Measurements from ENCODE around the gene SUSD1. TPM values are rescaled to one million over a fixed set of nuclear protein-coding genes. Genes with fewer than 3 reads are reported as not detected.

SUSD1 gene
- total RNA-seq, 1 donor from 2014 or later, result 16.1 TPM

DNA sequence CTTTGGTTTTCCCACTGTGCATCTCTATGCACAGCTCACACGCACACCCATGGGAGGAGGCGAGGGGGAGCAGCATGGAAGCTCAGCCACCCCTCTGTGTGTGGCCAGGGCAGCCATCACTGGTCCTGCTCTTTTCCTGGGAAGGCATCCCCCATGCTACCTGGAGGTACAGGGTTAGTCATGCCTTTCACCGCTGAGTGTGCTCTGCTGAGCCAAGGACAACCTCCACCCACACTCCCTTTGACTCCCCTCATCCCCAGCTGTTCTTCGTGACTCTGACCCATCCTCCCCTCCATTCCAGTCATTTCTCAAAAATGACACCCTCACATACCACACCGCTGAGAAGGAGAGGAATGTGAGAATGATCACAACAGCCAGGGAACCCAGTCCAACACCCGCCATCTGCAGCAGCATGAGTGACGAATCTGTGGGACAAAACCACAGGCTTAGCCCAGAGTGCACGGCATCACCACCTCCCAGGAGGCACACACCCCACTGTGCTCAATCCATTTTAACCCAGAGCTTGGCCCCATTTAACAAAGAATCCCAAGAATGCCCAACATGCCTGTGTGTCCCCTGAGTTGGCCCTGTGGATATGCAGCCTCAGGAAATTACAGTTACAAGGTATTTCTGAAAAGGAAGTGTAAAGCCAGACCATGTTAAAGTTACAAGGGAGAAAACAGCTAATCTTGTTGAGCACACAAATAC is 133.4 kb downstream of the SUSD1 start:
- DNase-seq, result peak; percentile 56

DNA sequence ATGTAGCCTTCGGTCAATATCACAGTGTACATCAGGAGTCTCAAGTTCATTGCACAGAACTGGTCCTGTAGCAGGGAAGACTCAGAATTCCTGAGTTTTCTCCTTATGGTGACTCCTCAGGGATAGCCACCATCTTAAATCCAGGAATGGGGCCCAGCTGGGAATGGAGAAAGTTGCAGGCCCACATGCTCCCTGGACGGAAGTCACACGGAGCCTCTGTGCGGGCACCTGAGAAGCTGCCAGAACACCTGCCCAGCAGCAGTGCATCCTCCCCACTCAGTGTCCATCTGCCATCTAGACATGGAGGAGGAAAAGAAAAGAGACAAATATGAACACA is 133.9 kb downstream of the SUSD1 start:
- no peak for DNase-seq

DNA sequence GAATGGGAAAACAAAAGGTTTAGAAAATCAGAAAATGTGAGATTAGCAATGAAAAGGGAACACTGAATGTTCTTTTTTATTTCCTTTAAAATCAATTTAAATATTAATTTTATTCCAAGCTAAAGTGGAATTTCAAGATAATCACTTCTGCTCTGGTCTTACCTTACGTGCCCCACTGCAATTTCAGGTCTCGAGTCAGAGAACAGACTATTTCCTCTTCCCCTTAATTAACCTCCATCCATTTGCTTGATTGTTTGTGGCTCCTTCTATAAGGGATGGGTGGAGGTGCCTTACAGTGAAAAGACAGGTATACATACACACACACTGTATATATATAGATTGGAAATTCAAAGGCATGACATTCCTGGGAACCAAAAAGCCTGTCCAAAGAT is 137.1 kb downstream of the SUSD1 start:
- DNase-seq, result no peak

DNA sequence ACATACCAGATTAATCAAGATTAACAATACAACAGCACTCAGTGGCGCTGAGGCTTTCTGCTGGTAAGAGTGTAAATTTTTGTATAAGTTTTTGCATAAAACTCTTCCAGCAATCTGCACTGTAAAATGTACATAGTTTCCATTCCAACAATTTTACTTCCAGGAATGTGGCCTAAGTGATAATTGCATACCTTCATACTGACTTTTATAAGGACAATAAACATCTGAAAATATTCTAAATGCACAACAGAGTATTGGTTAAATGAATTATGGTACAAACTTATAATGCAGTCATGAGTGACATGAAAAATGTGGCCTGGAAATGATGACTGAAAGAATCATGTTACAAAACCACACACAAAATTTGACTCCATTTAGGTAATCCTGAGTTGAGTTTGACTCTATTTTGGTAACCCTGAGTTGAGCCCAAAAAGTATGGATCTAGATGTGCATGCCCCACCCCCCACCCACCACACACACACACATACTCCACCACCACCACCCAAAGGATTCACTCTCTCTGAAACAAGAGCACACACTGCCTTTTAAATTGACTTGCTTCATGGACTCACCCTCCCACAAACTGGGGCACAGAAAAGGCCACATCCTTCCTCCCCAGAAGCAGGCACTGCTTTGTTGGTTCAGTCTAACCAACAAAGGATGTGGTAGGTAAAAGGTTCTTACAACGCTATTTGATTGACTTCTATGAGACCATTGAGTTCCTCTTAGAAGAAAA is 137.6 kb downstream of the SUSD1 start:
- no peak for DNase-seq

DNA sequence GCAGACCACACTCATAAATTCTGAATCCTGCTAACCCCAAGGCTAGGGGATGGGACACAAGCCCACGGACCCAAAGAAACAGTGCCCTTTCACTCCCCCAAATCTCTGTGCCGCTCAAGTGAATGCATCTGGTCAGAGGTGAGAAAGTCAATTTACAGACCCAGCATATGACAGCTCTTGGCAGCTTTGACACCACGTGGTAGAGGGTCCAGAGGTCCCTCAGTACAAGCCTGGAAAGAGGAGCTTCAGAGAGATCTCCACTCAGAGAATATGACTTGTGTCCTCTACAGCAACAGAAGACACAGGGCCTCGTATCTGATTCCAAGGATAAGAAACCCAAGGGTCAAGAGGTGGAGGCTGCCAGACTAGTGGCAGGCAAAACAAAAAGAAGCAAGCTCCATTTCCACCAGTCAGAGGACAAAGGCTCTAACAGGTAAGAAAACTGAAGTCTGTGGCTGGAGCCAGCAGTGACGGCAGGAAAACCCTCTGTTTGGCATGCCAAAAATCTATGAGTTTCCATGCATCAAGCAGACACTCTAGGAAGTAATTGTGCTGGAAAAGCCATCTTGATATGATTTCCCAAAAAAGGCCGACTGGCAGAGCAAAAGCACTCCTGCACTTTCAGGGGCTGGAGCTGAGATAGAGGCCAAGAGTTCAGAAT is 139.8 kb downstream of the SUSD1 start:
- no peak for DNase-seq

DNA sequence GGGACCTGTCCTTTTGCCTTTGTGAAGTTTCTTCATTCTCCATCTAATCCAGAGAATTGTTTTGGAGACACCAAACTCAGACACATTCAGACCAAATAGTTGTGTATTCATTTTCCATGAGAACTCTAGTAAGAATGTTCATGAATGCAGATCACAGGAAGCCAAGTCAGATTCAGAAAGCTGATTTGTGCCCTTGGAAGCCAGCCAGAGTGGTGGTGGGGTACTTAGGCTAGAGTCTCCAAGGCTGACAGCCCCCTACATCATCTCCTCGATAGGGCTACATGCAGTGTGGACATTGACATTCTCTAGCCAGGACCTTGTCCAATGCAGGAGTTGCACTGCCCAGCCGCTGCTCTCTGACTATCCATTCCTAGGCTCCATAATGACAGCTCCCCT is 140.9 kb downstream of the SUSD1 start:
- no peak for DNase-seq

DNA sequence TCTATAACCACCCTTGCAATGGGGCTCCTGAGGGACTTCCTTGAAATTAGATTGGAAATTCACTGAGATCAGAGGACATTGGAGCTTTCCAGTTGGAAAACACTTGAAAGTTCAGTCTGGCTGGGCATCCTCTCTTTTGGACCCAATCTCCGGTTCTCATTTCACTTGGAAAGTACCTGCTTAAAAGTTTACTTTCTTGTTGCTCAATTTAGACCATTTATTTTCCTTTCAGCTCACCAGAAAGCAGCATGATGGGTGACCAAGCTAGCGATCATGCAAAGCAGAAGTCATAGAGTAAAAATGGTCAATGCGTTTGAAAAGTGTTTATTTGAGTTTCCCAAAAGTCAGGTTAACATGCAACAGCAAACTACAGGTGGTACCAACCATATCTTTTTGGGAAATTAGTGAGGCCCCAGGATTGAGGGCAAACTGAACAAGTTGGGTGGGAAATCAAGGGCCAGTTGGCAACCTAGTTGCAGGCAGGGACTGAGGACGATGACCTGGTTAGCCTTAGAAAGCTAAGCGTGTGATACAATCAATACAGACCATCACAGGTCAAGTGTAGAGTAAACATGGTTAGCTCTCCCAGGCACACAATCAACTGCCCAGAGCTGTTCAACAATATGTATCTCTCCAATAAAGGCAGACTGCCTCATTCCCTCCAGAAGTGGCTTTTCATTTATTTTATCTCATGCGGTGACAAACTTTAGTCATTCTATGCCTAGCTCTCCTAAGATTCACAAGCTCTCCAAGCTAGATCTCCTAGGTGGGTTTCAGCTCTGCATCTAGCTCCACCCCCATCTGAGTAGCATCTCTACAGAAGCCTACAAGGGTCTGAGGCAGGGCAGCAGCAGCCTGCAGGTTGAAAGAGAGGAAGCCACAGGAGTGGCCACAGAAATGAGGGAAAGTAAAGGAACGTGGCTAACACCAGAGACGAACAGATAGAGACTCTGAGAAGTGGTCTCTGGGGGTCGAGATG is 141.6 kb downstream of the SUSD1 start:
- DNase-seq, result no peak

DNA sequence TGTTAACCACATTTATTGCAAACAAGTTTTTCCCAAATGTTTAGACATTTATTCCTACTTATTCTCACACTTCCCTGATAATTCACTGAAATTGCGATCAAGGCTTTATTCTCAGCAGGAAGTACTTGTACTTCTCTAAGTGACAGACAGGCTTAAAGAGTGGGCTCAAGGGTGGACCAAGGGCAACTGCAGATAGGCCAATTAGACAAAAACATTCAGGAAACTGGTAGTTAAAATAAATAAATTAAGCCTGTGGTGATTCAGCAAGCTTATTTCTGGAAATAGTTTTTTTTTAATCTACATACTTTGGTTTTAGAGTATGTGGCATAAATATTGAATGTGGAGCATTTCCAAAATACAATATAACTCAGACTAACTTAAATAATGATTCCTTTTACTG is 142.4 kb downstream of the SUSD1 start:
- no peak for DNase-seq

DNA sequence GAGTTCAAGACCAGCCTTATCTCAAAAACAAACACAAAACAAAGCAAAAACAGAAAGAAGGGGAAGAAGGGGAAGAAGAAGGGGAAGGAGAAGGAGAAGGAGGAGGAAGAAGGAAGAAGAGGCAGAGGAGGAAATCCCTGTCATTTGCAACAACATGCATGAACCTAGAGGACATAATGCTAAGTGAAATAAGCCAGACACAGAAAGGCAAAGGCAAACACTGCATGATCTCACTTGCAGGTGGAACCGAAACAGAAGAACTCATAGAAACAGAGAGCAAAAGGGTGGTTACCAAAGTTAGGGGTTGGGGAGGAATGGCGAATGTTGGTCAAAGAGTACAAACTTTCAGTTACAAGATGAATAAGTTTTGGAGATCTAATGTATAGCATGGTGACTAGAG is 143.1 kb downstream of the SUSD1 start:
- DNase-seq, result no peak

DNA sequence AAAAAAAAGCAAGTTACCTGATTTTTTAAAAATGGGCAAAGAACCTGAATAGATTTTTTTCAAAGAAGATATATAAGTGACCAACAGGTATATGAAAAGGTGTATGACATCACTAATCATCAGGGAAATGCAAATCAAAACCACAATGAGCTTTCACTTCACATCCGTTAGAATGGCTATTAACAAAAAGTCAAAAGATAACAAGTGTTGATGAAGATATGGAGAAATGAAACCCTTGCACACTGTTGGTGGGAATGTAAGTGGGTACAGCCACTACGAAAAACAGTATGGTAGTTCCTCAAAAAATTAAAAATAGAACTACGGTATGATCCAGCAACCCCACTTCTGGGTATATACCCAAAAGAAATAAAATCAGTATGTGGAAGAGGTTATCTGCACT is 143.7 kb downstream of the SUSD1 start:
- no peak for DNase-seq

DNA sequence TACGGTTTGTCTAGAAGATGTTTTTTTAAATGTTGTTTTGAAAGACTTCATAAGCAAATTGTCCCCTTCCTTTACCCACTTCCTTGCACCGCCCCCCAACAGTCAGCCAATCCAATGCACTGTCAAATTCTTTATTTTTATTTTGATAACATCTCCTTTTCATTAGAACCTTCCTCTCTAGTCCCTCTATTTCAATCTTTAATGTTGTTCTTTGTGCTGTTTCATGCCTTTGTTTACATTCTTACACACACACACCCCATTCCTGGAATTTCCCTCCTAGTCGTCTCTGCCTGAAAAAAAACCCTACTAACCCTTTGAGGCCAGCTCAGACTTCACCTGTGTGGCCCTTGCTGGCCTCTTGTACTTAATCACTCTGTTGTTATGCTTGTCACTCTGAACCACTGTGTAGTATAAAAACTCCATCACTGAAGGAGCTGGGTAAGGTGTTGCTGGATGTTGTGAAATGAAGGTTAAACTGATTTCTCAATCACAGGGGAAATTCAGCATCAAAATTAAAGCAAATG is 145.1 kb downstream of the SUSD1 start:
- no peak for DNase-seq

DNA sequence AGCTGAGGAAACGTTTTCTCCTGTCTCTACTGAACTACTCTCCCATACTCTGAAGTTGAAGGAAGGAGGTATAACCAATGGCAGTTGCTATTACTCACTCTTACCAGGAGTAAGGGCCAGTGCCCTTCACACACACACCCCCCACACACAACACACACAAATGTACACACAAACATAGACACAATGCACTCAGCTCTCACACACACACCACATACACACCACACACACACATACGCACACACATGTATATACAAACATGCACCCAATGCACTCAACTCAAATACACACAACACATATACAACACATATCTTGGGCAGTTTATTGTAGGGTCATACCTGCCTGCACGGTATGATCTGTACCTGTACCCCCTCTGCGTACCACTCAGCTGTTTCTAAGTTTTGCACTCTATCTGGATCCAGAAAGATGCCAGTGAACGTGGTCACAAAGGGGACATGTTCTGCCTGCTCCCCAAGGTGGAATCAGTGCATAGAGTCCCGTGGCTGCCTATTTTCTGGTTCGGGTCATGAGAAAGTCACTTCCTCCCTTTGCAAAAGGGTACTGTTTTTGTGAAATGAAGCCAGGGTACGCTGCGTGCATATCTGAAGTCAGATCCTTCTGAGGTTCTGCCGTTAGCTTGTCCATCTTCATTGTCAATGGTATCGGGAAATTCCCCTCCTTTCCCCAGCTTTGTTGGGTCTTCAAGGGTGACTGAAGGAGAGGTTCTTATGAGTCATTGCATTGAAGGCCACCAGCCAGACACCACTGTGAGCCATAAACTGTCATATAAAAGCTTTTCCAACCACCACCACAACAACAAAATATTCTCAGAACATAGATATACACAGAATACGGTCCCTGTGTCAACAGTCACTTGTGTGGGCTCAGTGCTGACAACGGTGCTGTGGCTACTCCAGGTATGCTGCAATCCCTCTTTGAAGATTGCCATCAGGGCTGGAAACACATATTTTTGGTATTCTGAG is 146.6 kb downstream of the SUSD1 start:
- no peak for DNase-seq

DNA sequence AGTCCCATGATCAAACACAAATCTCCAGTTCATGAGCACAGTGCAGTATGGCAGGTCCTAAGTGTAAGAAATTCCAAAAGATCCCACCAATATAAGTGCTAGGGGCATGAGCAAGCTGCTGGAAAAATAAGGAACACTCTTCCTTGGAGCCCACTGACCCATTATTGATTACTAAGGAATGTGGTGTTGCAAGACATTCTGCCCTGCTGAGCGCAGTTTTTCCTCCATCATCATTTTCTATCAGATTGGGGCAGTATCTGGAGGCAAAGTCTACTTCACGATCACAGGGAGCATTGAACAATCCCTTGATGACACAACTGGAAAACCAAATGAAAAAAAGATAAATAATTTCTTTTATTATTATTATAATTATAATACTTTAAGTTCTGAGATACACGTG is 149.2 kb downstream of the SUSD1 start:
- no peak for DNase-seq

DNA sequence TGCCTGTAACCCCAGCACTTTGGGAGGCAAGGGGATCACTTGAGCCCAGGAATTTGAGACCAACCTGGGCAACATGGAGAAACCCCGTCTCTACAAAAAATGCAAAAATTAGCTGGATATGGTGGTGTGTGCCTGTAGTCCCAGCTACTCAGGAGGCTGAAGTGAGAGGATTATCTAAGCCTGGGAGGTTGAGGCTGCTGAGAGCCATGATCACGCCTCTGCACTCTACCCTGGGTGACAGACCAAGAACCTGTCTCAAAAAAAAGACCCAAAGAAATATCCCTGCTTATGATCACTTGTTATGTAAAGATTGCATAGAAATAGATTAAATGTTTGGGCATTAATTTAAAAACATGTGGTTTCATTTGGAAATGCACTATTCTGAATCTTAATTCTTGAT is 153.4 kb downstream of the SUSD1 start:
- DNase-seq, result no peak

DNA sequence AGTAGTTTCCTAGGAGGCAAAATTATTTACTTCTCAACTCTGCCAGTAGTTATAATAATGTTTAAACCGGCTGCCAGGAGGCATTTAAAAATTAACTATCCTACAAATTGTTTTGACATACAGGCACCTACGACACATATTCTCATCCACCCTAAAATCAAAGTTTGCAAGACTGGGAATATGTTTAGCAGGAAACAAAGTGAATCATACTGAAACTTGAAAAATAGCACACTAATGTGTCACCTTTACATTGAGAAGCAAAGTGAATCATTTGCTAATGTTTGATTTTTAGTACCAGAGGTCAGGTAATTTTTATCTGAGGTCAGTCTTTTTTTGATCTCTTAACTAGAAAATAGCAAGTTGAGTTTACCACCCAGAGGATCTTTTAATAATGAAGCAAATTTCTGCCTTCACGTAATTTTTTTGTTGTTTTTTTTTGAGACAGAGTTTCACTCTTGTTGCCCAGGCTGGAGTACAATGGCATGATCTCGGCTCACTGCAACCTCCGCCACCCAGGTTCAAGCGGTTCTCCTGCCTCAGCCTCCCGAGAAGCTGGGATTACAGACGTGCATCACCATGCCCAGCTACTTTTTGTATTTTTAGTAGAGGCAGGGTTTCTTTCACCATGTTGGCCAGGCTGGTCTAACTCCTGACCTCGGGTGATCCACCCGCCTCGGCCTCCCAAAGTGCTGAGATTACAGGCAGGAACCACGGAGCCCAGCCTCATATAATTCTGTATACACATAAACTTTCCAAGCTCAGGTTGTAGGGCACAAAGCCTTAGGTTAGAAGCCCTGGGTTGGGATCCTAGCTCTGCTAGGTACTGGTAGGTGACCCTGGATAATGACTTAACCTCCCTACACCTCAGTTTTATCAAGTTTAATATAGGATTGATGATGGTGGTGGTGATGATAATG is 154.2 kb downstream of the SUSD1 start:
- no peak for DNase-seq

DNA sequence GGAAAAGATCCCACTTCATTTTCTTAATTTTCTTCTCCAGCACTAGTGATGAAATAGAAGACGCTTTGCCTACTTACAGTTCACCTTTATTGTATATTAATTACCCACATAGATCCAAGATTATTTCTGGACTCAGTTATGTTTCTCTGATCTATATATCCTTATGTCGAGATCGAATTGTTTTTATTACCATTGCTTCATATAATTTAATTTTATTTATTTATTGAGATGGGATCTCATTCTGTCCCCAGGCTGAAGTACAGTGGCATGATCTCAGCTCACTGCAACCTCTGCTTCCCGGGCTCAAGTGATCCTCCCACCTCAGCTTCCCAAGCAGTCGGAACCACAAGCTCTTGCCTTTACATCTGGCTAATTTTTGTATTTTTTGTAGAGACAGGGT is 157.2 kb downstream of the SUSD1 start:
- DNase-seq, result no peak

DNA sequence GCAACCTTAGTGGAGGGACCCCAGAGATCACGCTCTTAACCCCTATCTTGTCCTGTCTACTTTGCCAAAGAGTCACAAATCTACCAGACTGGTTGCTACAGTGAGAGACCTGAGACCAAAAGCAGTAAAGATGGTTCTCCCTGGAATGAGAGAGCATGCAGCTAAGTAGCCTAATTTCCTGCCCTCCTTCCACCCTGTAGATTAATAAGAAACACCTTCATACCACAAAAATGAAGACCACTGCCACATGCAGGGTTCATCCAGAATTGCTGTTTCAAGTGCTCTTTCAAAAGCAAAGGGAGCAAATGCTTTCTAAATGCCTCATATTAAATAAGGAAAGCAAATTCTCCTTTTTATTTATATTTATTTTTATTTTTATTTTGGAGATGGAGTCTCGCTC is 159.4 kb downstream of the SUSD1 start:
- DNase-seq, result no peak

DNA sequence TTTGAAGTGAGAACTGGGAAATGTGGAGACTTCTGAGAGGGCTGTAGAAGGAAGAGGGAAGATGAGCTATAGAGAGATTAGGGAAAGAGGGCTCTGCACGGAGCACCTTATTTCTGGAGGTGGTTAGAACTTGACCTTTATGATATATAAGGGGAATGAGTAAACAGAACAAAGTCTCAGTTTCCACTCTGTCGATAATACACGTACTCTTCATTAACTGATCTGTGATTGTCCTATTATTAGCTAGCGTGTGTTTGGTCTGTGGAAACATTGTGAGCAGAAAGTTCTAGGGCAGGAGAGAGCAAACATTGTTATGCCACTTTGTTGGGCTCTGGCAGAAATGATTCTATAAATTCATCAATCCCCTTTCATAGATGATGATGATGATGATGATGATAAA is 159.9 kb downstream of the SUSD1 start:
- no peak for DNase-seq

DNA sequence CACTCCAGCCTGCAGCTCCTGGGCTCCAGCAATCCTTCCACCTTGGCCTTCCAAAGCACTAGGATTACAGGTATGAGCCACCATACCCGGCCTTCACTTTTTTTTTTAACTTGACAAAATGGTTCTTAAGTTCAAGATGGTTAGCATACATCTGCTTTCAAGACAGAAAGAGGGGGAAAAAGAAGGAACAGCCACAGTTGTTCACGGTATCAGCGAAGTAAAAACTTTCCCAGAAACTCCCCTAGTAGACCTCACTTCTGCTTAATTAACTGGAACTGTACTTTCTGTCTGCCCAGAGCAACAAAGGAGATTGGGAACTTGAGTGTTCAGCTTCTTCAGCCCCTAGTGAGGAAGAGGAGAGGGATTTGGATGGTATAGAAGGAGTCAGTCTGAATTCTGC is 161.8 kb downstream of the SUSD1 start:
- no peak for DNase-seq
